ENCODE results near the gene MSMB. TPM values are rescaled to one million over a fixed set of nuclear protein-coding genes. Genes with fewer than 3 reads are reported as not detected.
"Not testable (repeated sequence)": the region's sequence is repeated elsewhere in the genome, so short reads cannot be mapped to it uniquely, and the experiment has no call there.

The MSMB gene, protein sequence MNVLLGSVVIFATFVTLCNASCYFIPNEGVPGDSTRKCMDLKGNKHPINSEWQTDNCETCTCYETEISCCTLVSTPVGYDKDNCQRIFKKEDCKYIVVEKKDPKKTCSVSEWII
- total RNA-seq, result not detected
- long read RNA-seq, result 0 reads

DNA sequence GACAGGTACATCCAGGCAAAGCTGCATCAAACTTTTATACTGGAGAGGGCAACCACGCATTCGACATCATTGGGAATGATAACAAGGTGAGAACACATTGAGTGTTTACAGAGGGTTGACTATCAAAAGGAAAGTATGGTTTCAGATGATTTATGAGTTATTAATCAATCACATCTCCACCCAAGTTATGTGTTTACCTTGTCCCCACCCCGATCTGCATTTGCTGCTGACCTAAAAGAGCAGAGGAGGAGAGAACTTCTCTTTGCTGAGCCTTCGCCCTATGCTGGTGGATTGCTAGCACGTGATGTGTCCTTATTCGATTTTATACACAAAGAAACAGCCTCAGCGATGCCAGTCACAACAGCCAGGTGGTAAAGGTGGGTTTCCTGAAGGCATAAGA lies at the start of gene MSMB:
TSS of gene MSMB (minus strand) at position 9 of the 400 bp plus-strand sequence. CDS start 32 bp downstream, outside the sequence.
- ATAC-seq (no peak), DNase-seq (no peak)
- intact Hi-C loops (cut with DNase I), result no loop called here

DNA sequence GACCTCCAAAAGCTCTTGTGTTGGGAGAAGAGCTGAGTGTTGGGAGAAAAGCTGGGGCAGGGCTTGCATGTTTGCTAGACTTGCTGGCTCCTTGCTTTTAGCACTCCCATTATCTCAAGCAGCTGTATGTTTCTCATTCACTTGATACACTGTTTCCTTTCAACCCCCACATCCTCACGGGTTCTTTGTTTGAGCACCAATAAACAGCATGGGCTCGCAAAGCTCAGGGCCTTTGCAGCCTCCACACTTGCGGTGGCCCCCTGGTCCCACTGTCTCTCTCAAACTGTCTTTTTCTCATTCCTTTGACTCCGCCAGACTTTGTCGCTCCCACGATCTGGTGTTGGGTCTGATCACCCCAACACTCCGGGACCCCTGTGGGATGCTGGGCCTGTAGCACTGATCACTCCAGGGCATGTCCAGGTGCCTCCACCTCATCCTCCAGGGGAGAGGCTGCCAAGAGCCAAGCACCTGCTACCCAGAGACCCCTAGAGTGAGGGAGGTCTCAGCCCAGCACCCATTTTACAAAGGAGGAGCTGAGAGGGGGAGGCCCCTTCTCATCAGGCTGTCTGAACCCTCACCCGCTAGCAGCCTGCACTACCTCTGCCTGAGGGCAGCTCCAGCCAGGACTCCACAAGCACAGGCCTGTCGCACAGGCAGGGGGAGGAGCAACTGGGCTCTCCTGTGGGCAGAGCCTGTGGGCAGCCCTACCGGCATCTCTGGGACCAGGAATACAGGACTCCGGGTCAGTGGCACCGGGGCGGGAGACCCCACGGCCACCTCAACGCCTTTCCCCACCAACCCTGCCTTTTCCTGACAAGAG lies 49.1 kb upstream of the MSMB start:
- DNase-seq, result no peak
- intact Hi-C loops (cut with DNase I), result no loop called here
- no peak for ATAC-seq

DNA sequence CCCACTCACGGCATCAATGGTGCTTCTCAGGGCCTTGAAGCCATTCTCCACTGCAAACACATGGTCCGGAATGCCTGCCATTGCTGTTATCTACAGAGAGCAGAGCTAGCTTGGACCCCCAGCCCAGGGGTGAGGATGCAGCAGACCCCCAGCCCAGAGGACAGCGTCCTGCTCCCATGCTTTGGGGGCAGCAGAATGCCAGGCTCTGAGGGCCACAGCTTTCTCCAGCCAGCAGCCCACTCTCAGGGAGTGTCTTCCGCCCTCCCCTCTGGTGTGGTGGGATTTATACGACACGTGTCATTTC lies 48.1 kb upstream of the MSMB start:
- ATAC-seq (no peak), DNase-seq (no peak)
- intact Hi-C loops (cut with DNase I), result no loop called here

DNA sequence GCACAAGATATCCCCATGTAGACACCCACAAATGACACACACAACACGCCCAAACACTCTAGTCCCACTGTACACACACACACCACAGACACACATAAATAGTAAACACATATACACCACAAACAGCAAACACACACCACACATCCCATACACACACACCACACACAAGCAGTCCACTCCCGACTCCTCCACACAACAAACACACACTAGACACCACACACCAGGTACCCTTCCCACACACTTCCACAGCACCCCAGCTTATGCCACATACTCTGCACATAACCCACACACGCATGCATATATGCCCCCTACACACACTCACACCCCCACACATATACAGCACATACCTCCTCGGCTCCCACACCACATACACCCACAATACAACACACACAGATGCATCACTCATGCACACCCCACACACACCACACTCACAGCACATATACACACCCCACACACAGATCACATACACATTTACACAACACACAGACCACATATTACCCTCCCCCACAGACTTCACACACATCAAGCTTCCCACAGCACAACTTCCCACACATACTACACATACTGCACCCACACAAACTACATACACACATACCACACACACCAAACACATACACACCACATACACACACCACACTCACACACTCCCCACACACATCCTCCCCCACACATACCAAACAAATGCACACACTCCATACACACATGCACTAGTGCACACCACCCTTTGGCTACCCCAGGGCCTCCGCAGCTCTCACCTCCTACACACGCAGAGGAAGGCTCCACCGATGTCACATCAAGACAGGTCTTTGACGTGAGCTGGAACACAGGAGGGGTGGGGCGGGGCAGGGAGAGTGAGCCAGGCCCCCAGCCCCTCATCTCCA lies 47.5 kb upstream of the MSMB start:
- DNase-seq; intact Hi-C loops (cut with DNase I); ATAC-seq: not testable (repeated sequence)

DNA sequence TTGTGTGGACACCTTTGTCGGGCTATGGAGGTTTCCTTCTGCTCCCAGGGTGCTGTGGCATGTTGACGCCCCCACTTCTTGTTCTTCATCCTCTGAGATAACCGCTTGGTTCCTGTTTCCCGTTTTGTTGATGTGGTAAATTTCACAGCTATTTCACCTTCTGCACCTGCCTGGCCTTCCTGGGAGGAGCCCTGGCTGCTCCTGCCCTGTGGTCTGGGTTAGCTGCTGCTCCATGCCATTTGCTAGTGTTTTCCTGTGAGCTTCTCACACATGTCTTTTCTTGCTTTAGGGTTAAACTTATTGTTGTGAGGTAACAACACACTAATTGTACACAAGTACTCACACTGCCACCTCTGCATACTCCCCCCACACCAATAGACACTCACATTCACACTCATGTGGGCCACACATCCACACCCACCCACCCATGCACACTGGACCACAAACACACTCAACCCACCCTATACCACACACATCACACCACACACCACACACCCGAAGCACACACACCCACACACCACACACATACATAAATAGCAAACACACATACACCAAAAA lies 46.5 kb upstream of the MSMB start:
- intact Hi-C loops (cut with DNase I), result no loop called here
- ATAC-seq (no peak), DNase-seq (no peak)

DNA sequence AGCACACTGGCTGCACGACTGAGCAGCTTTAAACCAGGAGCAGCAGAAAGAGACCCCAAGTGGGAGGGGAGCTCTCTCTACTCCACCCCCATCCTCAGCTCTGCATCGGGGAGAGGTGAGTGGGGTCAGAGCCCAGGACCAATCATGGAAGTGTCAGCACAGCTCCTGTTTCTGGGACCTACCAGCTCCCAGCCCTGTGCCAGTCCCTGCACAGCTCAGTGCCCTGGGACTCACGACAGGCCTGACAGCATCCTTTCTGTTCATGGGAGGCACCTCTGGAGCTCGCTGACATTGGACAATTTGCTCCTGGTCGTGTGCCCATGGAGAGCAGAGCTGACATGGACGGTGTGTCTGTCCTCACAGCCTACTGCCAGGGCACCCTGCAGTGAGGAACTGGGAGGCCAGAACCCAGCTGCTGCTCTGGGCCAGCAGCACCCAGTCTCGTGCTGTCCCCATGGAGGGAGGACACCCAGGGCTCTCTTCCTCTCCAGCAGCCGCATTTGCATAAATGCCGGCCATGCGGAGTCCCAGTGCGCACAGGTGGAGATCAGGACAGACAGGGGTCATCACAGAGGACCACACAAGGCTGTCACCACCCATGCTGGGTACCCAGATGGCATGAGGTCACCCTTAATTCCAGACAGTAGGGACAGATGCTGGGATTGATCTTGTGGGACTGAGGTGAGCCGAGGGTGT lies 45.9 kb upstream of the MSMB start:
- DNase-seq (no peak), ATAC-seq (peak in 1 of 2 donors; percentile 19)
- intact Hi-C loops (cut with DNase I), result no loop called here

DNA sequence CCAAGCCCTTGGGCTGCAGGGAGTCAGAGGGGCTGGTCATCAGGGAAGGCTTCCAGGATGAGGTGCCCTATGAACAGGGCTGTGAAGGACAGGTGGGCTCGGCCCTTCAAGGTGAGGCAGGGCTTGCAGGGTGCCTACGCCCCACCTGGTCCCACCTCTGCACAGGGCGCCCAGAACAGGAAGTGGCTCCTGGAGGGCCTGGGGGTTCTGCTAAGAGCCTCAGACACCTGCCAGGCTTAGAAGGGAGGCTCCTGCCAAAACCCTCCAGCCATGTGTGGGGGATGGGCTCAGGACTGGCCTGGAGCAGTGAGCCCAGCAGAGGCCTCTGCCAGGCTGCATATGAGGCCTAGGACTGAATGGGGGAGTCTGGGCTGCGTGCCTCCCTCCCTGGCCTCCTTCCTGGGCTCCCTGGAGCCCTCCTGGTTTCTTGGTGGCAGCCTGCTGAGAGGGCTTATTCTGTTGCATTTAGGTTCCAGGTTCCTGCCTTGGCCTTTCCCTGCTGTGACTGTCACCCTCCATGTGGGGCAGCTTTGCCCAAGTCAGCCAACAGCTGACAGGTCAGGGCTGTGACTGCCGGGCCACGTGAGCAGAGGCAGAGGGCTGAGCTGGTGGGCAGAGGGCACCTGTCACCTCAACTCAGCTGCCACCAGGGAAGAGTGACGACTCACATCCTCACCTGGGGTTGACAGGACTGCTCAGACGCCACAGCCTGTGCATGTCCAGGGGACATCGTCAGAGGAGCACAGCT lies 45.2 kb upstream of the MSMB start:
- intact Hi-C loops (cut with DNase I), result no loop called here
- ATAC-seq (no peak), DNase-seq (no peak)

DNA sequence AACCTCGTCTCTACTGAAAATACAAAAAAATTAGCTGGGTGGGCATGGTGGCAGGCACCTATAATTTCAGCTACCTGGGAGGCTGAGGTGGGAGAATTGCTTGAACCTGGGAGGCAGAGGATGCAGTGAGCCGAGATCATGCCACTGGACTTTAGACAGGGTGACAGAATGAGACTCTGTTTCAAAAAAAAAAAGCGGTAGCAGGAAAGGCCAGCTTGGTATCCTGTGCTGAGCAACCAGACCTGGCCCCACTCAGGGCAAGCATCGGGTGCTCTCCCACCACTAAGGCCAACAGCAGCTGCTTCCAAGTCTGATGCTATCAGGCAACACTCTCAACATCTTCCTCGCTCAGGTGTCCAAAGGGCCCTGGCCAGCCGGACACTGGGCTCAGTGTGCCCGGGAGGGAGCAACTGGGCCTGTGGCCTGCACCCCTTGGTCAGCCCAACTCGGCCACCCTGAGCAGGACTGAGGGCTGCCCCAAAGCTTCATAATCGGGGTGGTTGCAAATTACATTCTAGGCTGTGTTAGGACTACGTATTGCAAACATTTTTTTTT lies 44.3 kb upstream of the MSMB start:
- intact Hi-C loops (cut with DNase I), result no loop called here
- ATAC-seq, result no peak
- DNase-seq, result no peak

DNA sequence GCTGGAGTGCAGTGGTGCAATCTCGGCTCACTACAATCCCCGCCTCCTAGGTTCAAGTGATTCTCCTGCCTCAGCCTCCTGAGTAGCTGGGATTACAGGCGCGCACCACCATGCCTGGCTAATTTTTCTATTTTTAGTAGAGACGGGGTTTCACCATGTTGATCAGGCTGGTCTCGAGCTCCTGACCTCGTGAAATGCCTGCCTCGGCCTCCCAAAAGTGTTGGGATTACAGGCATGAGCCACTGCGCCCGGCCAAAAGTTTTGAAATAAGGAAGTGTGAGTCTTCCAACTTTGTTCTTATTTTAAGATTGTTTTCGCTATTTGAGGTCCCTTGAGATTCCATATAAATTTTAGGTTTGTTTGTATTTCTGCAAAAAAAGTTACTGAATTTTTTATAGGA lies 41.3 kb upstream of the MSMB start:
- ATAC-seq; DNase-seq; intact Hi-C loops (cut with DNase I): not testable (repeated sequence)

DNA sequence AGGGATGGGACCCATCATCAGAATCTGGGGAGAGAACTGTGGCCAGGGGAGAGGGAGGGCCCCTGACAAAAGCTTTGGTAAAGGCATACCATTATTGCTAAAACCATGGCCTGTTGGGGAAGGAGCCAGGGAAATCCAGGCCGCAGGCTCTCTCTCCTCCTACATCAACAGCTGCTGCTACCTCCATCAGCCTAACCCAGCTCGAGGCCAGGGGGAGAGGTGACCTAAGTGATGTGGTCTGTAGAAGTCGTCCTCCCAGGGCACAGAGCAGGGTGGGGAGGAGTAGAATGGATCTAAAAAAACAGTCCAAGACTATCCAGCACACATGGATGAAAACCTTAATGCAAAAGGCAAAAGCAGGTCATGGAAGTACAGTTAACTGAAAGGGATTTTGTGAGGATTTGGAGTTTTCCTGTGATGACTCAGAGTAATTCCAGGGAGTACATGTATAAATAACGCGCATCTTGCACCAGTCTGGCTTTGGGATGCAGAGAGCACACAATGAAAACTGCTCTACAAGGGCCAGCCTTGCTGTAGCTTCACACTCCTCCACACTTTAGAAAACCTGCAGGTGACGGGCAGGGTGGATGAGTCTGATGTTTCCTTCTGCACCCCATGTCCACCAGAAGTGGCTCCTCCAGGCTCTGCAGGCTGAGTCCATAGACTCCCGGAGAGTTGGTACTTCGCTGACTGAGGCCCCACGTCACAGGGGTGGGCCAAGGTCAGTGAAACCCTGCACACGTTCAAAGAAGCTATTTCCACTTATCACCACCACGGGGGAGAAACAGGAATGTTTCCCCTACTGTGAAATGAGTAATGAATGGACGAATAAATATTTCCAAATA lies 38.5 kb upstream of the MSMB start:
- ATAC-seq (no peak), DNase-seq (no peak)
- intact Hi-C loops (cut with DNase I), result no loop called here

DNA sequence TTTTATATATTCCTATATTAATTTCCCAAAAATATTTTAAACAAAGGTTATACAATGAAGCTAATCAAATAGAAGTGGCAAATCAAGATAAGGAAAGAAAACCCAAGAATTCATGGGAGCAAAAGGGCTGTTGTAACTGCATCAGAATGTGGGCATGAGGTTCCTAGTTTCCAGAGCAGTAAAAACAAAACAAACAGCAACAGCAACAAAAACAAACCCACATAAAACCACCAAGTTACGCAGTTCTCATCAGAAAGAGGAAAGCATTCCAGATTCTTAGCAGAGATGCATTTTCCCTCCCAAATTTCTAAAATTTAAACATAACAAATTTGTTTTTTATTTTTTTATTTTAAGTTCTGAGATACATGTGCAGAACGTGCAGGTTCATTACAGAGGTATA lies 34.8 kb upstream of the MSMB start:
- DNase-seq (no peak), ATAC-seq (no peak)
- intact Hi-C loops (cut with DNase I), result no loop called here

DNA sequence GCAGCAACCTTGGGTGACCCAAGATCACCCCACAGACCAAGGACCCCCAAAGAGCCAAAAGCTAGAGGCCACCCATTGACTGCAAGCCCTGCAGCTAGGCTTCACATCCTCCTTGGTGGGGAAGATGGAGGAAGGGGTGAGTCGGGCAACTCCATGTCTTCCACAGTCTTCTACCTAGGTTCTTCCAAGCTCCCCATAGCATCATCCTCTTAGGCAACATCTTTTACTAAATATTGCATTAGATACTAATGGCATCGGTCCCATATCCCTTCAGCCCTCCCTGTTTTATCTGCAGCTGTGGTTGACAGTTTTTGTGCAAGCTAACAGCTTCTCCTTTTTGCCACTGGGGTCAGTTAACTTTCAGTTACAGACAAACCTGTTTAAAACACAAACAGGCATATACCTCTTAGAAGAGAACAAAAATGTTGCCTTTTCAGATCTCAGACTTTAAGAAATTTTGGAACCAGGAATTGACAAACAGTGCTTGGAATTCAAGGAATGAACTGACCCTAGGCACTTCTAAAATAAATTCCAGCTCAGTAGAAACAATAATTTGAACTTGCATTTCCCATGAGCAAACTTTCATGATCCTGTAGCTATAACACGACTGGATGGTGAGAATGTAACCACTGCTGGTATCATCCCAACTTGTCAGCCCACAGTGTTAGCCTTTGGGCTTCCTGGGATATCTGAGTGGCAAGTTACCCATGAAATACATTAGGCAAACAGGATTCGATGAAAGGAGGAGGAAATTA lies 33.9 kb upstream of the MSMB start:
- DNase-seq (no peak), ATAC-seq (no peak)
- intact Hi-C loops (cut with DNase I), result no loop called here

DNA sequence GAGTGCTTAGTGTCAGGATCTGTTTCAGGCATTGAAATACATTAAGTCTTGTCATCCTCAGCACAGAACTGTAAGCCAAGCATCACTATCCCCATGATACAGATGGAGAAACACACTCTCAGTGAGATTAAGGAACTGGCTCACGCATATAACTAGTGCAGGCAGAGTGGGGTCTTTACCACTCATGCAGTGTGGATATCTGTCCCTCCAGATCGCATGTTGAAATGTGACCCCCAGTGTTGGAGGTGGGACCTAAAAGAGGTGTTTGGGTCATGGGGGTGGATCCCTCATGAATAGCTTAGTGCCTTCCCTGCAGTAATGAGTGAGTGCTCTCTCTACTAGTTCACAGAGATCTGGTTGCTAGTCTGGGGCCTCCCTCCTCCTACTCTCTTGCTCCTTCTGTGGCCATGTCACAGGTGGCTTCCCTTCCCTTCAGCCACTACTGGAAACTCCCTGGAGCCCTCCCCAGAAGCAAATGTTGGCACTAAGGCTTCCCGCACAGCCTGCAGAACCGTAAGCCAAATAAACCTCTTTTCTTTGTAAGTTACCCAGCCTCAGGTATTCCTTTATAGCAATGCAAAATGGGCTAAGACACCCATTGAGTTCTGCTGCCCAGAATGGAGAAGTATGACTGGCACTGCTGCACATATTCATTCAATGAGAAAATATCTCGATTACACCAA lies 31.8 kb upstream of the MSMB start:
- intact Hi-C loops (cut with DNase I), result no loop called here
- ATAC-seq (no peak), DNase-seq (no peak)

DNA sequence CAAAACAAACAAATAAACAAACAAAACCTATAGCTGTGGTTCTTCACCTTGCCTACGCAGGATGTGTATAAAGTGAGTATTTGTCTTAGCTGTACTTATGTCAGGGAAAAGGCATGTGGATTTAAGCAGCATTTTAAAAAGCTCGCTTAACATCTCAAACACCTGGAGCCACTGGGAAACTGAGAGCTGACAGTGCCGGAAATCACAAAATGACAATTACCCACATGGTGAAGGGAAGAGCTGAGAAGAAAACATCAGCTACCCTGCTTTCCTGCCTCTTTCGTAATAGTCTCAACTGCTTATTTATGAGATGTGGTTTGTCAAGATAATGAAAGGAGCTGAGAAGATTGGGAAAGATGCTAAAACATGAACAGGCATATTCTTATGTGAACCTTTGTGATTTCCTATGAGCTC lies 31.1 kb upstream of the MSMB start:
- intact Hi-C loops (cut with DNase I), result no loop called here
- ATAC-seq (no peak), DNase-seq (no peak)

DNA sequence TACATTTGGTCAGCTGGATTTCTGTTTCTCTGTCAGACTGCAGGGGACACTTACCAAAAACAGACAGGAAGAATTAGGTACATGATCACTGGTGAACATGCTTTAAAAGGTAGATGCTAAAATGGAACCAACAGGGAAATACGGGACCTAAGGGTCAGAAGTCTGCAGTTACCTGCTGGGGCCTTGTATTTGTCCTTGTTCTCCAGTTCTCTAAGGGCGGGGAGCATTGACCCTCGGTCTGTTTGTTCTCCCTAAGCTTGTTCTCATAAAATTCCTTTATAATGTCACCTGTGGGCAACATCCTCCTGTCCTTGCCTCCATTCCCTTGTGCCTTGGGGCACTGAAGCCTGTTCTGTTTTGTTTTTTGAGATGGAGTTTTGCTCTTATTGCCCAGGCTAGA lies 29.8 kb upstream of the MSMB start:
- DNase-seq, result no peak
- intact Hi-C loops (cut with DNase I), result no loop called here
- ATAC-seq, result no peak

DNA sequence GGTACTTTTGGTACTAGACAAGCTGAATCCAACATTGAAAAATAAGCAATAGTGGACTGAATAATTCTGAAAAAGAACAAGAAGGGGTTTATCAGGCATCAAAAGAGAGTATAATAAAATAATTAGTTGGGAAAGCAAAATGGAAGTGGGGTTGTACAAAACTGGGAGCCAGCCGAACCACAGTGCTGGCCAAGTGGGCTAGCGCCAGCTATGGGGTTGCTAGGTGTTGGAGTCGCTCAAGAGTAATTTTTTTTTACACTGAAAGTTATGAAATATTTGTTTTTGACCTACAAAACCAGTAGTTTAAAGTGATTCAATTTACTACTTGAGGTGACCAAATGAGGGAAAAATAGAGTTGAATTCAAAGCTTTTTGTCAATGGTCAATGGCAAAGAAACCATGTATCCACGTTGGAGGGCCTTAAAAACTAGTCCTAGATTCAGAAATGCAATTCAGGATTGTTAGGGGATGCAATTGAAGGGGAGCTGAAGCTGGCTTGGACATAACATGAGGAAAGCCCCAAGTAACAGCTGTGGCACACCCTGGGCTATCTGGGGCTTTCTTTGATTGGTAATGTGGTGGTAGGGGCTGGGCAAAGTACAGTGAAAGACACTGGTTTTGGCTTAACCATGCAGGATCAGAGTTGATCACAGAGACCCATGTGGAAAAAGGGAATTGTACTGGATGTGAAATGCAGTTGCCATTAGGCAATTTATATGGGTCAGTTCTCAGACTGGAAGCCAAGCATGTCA lies 28.3 kb upstream of the MSMB start:
- no peak for DNase-seq
- no peak for ATAC-seq
- intact Hi-C loops (cut with DNase I), result no loop called here
